Measurements from ENCODE around the gene FZD7. TPM values are rescaled to one million over a fixed set of nuclear protein-coding genes. Genes with fewer than 3 reads are reported as not detected.

FZD7 gene
- total RNA-seq, 1 donor from 2014 or later: 79.4 TPM

DNA sequence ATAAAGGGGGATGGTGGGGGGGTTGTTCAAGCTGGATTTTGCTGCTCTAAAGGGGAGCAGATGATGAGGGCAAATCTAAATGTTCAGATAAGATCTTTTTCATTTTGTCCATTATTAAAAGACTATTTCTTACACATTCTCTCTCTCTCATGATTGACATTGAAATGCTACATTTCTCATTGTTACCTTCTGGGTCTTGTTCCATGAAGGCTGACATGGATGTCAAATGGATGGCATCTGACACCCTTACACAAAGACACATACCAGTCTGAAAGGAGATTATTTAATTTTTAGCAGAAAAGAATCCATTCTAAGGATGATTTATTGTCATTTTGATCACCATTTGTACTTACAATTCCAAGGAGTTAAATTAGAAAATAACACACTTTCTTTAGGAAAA lies 11.1 kb downstream of the FZD7 start:
- no peak overlapping the region for H2AFZ ChIP-seq (replicated peaks)
- no peak overlapping the region for H3K27ac ChIP-seq
- peaks cover 31% of the 10 kb centered on the region for H3K4me1 ChIP-seq
- DNase-seq (ENCODE audit: low spot score): no peak
- H3K4me2 ChIP-seq: no peak overlapping the region
- Mint-ChIP-seq H3K27ac (no peak overlapping the region), H3K4me3 (no peak overlapping the region), H3K9me3 (no peaks in the 10 kb centered on the region), H3K36me3 (peaks cover 3% of the 10 kb centered on the region), H3K4me1 (peaks cover 39% of the 10 kb centered on the region), H3K27me3 (ENCODE audit: insufficient read depth, low read depth) (no peaks in the 10 kb centered on the region)
- no peaks in the 10 kb centered on the region for H3K9me3 ChIP-seq (ENCODE audit: low read depth)
- no peak for TF ChIP-seq EZH2 (IDR thresholded peaks at IDR 0.05)
- TF ChIP-seq EZH2phosphoT487 (IDR thresholded peaks at IDR 0.05): no peak
- TF ChIP-seq, protein P1, sequence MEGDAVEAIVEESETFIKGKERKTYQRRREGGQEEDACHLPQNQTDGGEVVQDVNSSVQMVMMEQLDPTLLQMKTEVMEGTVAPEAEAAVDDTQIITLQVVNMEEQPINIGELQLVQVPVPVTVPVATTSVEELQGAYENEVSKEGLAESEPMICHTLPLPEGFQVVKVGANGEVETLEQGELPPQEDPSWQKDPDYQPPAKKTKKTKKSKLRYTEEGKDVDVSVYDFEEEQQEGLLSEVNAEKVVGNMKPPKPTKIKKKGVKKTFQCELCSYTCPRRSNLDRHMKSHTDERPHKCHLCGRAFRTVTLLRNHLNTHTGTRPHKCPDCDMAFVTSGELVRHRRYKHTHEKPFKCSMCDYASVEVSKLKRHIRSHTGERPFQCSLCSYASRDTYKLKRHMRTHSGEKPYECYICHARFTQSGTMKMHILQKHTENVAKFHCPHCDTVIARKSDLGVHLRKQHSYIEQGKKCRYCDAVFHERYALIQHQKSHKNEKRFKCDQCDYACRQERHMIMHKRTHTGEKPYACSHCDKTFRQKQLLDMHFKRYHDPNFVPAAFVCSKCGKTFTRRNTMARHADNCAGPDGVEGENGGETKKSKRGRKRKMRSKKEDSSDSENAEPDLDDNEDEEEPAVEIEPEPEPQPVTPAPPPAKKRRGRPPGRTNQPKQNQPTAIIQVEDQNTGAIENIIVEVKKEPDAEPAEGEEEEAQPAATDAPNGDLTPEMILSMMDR (IDR thresholded peaks at IDR 0.05): no peak
- no peaks in the 10 kb centered on the region for H3K27me3 ChIP-seq
- H4K20me1 ChIP-seq (ENCODE audit: low read depth): peaks cover 14% of the 10 kb centered on the region
- peaks cover 9% of the 10 kb centered on the region for H3K79me2 ChIP-seq (ENCODE audit: low read depth)
- peaks cover 24% of the 10 kb centered on the region for H3F3A ChIP-seq (ENCODE audit: low read depth)
- no peaks in the 10 kb centered on the region for H3K36me3 ChIP-seq
- H3K4me3 ChIP-seq: no peak overlapping the region
- H3K9ac ChIP-seq: no peak overlapping the region

DNA sequence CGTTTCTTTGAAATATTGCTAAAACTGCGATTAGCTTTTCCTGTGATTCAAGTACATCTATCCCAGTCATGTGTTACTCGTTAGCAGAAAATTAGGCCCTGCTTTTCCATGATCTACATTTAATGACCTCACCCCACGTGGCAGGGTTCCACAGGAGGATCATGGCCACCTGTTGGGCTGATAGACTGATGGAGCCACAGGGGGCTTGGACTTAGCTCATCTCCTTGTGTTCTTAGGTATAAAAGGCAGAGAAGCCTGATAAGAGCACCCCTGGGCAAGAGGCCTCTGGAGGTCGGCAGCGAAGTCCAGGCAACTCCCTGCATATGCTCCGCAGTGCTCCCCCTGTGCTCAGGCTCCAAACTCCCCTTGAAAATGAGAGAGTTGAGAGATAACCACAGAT lies 12.9 kb downstream of the FZD7 start:
- H3K4me2 ChIP-seq: no peak overlapping the region
- peaks cover 25% of the 10 kb centered on the region for H3F3A ChIP-seq (ENCODE audit: low read depth)
- TF ChIP-seq, protein P1 (IDR thresholded peaks at IDR 0.05): no peak
- TF ChIP-seq EZH2phosphoT487 (IDR thresholded peaks at IDR 0.05): no peak
- no peak for TF ChIP-seq EZH2 (IDR thresholded peaks at IDR 0.05)
- no peaks in the 10 kb centered on the region for H3K79me2 ChIP-seq (ENCODE audit: low read depth)
- peaks cover 39% of the 10 kb centered on the region for H3K4me1 ChIP-seq
- no peaks in the 10 kb centered on the region for H3K9me3 ChIP-seq (ENCODE audit: low read depth)
- no peaks in the 10 kb centered on the region for H4K20me1 ChIP-seq (ENCODE audit: low read depth)
- H3K36me3 ChIP-seq: no peaks in the 10 kb centered on the region
- DNase-seq (ENCODE audit: low spot score): no peak
- Mint-ChIP-seq H3K27ac (no peak overlapping the region), H3K36me3 (peaks cover 3% of the 10 kb centered on the region), H3K27me3 (ENCODE audit: insufficient read depth, low read depth) (peaks cover 2% of the 10 kb centered on the region), H3K4me3 (no peak overlapping the region), H3K9me3 (no peaks in the 10 kb centered on the region), H3K4me1 (peaks cover 37% of the 10 kb centered on the region)
- no peak overlapping the region for H2AFZ ChIP-seq (replicated peaks)
- no peaks in the 10 kb centered on the region for H3K27me3 ChIP-seq
- H3K9ac ChIP-seq: no peak overlapping the region
- H3K27ac ChIP-seq: no peak overlapping the region
- no peak overlapping the region for H3K4me3 ChIP-seq

DNA sequence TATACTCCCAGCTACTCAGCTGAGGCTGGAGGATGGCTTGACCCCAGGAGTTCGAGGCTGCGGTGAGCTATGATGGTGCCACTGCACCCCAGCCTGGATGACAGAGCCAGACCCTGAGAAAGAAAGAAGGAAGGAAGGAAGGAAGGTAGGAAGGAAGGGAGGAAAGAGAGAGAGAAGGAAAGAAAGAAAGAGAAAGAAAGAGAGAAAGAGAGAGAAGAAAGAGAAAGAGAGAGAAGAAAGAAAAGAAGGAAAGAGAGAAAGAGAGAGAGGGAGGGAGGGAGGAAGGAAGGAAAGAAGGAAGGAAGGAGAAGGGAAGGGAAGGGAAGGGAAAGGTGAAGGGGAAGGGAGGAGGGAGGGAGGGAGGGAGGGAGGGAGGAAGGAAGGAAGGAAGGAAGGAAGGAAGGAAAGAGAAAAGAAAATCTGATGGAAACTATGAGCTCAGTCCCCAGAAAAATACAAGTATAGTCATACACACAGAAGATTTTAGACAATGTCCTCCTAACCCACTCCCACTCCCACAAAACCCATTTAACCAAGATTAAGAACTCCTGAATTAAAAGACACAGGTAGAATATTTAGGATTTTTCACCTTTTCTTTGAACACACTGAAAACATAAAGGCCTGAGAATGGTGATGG lies 15.6 kb downstream of the FZD7 start:
- Histone ChIP-seq H3K36me3 (no peaks in the 10 kb centered on the region), H3K4me3 (no peak overlapping the region), H3K4me2 (peak overlapping the region; percentile 26), H3K27ac (no peak overlapping the region), H3K27me3 (no peaks in the 10 kb centered on the region), H3K4me1 (peaks cover 50% of the 10 kb centered on the region), H3K9ac (no peak overlapping the region), H3K79me2 (ENCODE audit: low read depth) (no peaks in the 10 kb centered on the region), H2AFZ (replicated peaks) (no peak overlapping the region), H3K9me3 (ENCODE audit: low read depth) (no peaks in the 10 kb centered on the region), H4K20me1 (ENCODE audit: low read depth) (no peaks in the 10 kb centered on the region), H3F3A (ENCODE audit: low read depth) (peaks cover 37% of the 10 kb centered on the region)
- H3K9me3 Mint-ChIP-seq: no peaks in the 10 kb centered on the region
- H3K4me3 Mint-ChIP-seq: no peak overlapping the region
- peaks cover 54% of the 10 kb centered on the region for H3K4me1 Mint-ChIP-seq
- H3K36me3 Mint-ChIP-seq: no peaks in the 10 kb centered on the region
- H3K27ac Mint-ChIP-seq: no peak overlapping the region
- TF ChIP-seq EZH2 (IDR thresholded peaks at IDR 0.05): no peak
- no peak for TF ChIP-seq EZH2phosphoT487 (IDR thresholded peaks at IDR 0.05)
- TF ChIP-seq, protein P1 (IDR thresholded peaks at IDR 0.05): no peak
- peaks cover 2% of the 10 kb centered on the region for H3K27me3 Mint-ChIP-seq (ENCODE audit: insufficient read depth, low read depth)
- no peak for DNase-seq (ENCODE audit: low spot score)

Data from neural progenitor cell (in vitro differentiated cells).